WTC11 (cell line): Measurements from ENCODE around the gene UBP1.

Experiments
- FOXJ3 ChIP-seq: sonication (generic); formaldehyde crosslinking; IDR thresholded peaks from 2 replicates; pipeline ENCODE4 v1.9.0; 2021; ENCODE audit warnings: missing genetic modification reagents, mild to moderate bottlenecking, borderline replicate concordance
- OVOL2 ChIP-seq: fragments of 250-450 bp; sonication (Bioruptor Pico); IDR thresholded peaks from 2 replicates; pipeline ENCODE4 v1.9.0; 2021; ENCODE audit warnings: mild to moderate bottlenecking, borderline replicate concordance
- TF ChIP-seq, protein P1 (sequence below): fragments of 200-600 bp; IDR thresholded peaks from 2 replicates; pipeline ENCODE4 v1.8.0; 2022; ENCODE audit warnings: antibody characterized with exemption
- TF ChIP-seq, protein P2 (sequence below): fragments of 250-450 bp; sonication (Bioruptor Pico); IDR thresholded peaks from 2 replicates; pipeline ENCODE4 v1.9.0; 2021; ENCODE audit warnings: mild to moderate bottlenecking
- TF ChIP-seq, protein P3 (sequence below): sonication (generic); formaldehyde crosslinking; IDR thresholded peaks from 2 replicates; pipeline ENCODE4 v1.8.1; 2023; ENCODE audit warnings: mild to moderate bottlenecking, missing genetic modification reagents, moderate library complexity

DNA sequence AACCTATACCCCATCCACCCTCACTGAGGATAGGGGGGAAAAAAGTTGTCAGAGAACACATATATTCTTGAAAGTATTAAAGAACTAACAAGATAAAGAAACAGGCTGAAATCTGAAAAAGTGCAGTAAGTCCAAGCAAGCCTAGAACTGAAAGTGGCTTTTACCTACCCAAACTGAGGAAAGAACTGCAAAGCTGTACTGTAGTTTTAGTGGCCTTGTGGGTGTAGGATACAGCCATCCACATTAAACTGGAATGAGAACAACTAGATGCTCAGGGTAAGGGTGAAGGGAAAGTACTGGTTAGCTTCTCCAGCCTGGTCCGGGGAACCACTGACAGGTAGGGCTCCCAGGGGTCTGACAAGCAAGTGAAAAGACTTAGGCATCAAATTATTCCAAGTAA, 10.1 kb downstream of the UBP1 start:
- TF ChIP-seq, protein P1, sequence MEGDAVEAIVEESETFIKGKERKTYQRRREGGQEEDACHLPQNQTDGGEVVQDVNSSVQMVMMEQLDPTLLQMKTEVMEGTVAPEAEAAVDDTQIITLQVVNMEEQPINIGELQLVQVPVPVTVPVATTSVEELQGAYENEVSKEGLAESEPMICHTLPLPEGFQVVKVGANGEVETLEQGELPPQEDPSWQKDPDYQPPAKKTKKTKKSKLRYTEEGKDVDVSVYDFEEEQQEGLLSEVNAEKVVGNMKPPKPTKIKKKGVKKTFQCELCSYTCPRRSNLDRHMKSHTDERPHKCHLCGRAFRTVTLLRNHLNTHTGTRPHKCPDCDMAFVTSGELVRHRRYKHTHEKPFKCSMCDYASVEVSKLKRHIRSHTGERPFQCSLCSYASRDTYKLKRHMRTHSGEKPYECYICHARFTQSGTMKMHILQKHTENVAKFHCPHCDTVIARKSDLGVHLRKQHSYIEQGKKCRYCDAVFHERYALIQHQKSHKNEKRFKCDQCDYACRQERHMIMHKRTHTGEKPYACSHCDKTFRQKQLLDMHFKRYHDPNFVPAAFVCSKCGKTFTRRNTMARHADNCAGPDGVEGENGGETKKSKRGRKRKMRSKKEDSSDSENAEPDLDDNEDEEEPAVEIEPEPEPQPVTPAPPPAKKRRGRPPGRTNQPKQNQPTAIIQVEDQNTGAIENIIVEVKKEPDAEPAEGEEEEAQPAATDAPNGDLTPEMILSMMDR, result no peak
- TF ChIP-seq, protein P2, sequence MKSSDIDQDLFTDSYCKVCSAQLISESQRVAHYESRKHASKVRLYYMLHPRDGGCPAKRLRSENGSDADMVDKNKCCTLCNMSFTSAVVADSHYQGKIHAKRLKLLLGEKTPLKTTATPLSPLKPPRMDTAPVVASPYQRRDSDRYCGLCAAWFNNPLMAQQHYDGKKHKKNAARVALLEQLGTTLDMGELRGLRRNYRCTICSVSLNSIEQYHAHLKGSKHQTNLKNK (CRISPR knock-in tag), result no peak
- no peak for TF ChIP-seq OVOL2 (CRISPR knock-in tag)
- TF ChIP-seq FOXJ3 (CRISPR knock-in tag), result no peak
- TF ChIP-seq, protein P3, sequence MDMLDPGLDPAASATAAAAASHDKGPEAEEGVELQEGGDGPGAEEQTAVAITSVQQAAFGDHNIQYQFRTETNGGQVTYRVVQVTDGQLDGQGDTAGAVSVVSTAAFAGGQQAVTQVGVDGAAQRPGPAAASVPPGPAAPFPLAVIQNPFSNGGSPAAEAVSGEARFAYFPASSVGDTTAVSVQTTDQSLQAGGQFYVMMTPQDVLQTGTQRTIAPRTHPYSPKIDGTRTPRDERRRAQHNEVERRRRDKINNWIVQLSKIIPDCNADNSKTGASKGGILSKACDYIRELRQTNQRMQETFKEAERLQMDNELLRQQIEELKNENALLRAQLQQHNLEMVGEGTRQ (CRISPR knock-in tag), result no peak
